ENCODE data around the gene GAS2.
"Not testable (repeated sequence)": the region's sequence is repeated elsewhere in the genome, so short reads cannot be mapped to it uniquely, and the experiment has no call there.

GAS2 gene

GRCh38 chr11:22666325-22666687 lies at the start of gene GAS2:
TSS of gene GAS2 (plus strand) at chr11:22666611. CDS start at chr11:22674870, 8,259 bp downstream.
- no peak for DNase-seq (ENCODE audit: low read depth, low spot score)

- DNase-seq (ENCODE audit: low read depth, low spot score): no peak
These were observed 48.5 kb upstream of the GAS2 start for GRCh38 chr11:22617868-22618267.

GRCh38 chr11:22624742-22625447 lies 41.5 kb upstream of the GAS2 start:
- peak; percentile 13 for DNase-seq (ENCODE audit: low read depth, low spot score)

- peak; percentile 94 for DNase-seq (ENCODE audit: low read depth, low spot score)
These were observed 40.7 kb upstream of the GAS2 start, which contains the start of gene FANCF for GRCh38 chr11:22625448-22626287. TSS of gene FANCF (minus strand) at chr11:22625823. CDS start at chr11:22625810, 13 bp downstream.

GRCh38 chr11:22626573-22627239 lies 39.7 kb upstream of the GAS2 start:
- DNase-seq (ENCODE audit: low read depth, low spot score): no peak

- DNase-seq (ENCODE audit: low read depth, low spot score): no peak
These were observed 39.0 kb upstream of the GAS2 start for GRCh38 chr11:22627421-22627820.

GRCh38 chr11:22633354-22633902 lies 33.0 kb upstream of the GAS2 start:
- DNase-seq (ENCODE audit: low read depth, low spot score): no peak

- peak; percentile 10 for DNase-seq (ENCODE audit: low read depth, low spot score)
These were observed 31.3 kb upstream of the GAS2 start for GRCh38 chr11:22634897-22635629.

- DNase-seq (ENCODE audit: low read depth, low spot score): no peak
These were observed 30.7 kb upstream of the GAS2 start for GRCh38 chr11:22635689-22636088.

- DNase-seq (ENCODE audit: low read depth, low spot score): no peak
These were observed 25.5 kb upstream of the GAS2 start for GRCh38 chr11:22640862-22641261.

- DNase-seq (ENCODE audit: low read depth, low spot score): no peak
These were observed 24.9 kb upstream of the GAS2 start for GRCh38 chr11:22641559-22641958.

- not testable (repeated sequence) for DNase-seq (ENCODE audit: low read depth, low spot score)
These were observed 14.1 kb upstream of the GAS2 start for GRCh38 chr11:22652346-22652745.

GRCh38 chr11:22656130-22656529 lies 10.3 kb upstream of the GAS2 start:
- no peak for DNase-seq (ENCODE audit: low read depth, low spot score)

- no peak for DNase-seq (ENCODE audit: low read depth, low spot score)
These were observed 9.2 kb upstream of the GAS2 start for GRCh38 chr11:22657101-22657694.

- no peak for DNase-seq (ENCODE audit: low read depth, low spot score)
These were observed 6.6 kb upstream of the GAS2 start for GRCh38 chr11:22659783-22660182.

GRCh38 chr11:22666688-22667439 lies 453 bp downstream of the GAS2 start:
- DNase-seq (ENCODE audit: low read depth, low spot score): no peak

- no peak for DNase-seq (ENCODE audit: low read depth, low spot score)
These were observed 1.8 kb downstream of the GAS2 start for GRCh38 chr11:22668005-22668796.

- no peak for DNase-seq (ENCODE audit: low read depth, low spot score)
These were observed 3.0 kb downstream of the GAS2 start for GRCh38 chr11:22669368-22669767.

GRCh38 chr11:22670830-22671229 lies 4.4 kb downstream of the GAS2 start:
- no peak for DNase-seq (ENCODE audit: low read depth, low spot score)
